Right lobe of liver (tissue), 6 donors: ENCODE measurements around the gene MTHFS. TPM values are rescaled to one million over a fixed set of nuclear protein-coding genes. Genes with fewer than 3 reads are reported as not detected.
"Not testable (repeated sequence)": the region's sequence is repeated elsewhere in the genome, so short reads cannot be mapped to it uniquely, and the experiment has no call there.

Source experiments
- ATAC-seq, 4 donors: fragments of 200-7000 bp; cut with Tn5 transposase; one replicate each; pipeline ENCODE4 v1.9.1; 2020; ENCODE audit warnings: mild to moderate bottlenecking in 4 of 4, moderate library complexity in 4 of 4
- DNase-seq, 3 donors: peaks; one replicate each; pipeline ENCODE4 v3.0.0-alpha.2; 2020
- H3K27ac ChIP-seq, 3 donors: fragments of 200-600 bp; one replicate each; pipeline ENCODE4 v1.8.0; 2022
- H3K27me3 ChIP-seq, 2 donors: fragments of 200-600 bp; one replicate each; pipeline ENCODE4 v1.8.0; 2022
- H3K36me3 ChIP-seq, 4 donors: fragments of 200-600 bp; sonication (generic) in 1 of 4; one replicate each; pipeline versions ENCODE4 v1.5.1 to v1.8.0; 2017 to 2022; ENCODE audit warnings: control low read depth in 1 of 4
- H3K4me1 ChIP-seq, 4 donors: fragments of 200-600 bp; sonication (generic) in 1 of 4; one replicate each; pipeline versions ENCODE4 v1.5.1 to v1.8.0; 2017 to 2022; ENCODE audit warnings: control low read depth in 1 of 4
- H3K4me3 ChIP-seq, 3 donors: fragments of 200-600 bp; one replicate each; pipeline ENCODE4 v1.8.0; 2022
- H3K9me3 ChIP-seq, 4 donors: fragments of 200-600 bp; sonication (generic) in 1 of 4; one replicate each; pipeline versions ENCODE4 v1.5.1 to v1.8.0; 2017 to 2022; ENCODE audit warnings: control low read depth in 1 of 4
- POLR2A ChIP-seq: fragments of 450-650 bp; IDR thresholded peaks from one replicate; pipeline ENCODE4 v1.6.1; 2017; ENCODE audit warnings: antibody characterized with exemption, mild to moderate bottlenecking
- WGBS: methylation state at CpG from one replicate; pipeline ENCODE4 v1.1.6; 2018; ENCODE audit warnings: low coverage, low lambda C conversion rate; ENCODE audit not compliant: insufficient coverage; ENCODE audit errors: missing lambda C conversion rate; 5-methylcytosine and 5-hydroxymethylcytosine counted together
- intact Hi-C, 2 donors: fragments of 100-400 bp; cut with DNase I; formaldehyde crosslinking; loops; one replicate each; pipeline versions ENCODE4 v1.11.2 to v1.14.1; 2022
- total RNA-seq, 6 experiments: library from RNA; depleted of rRNA in 2 of 6; stranded (reverse); fragments of >200 nt in 2 of 6; fragmentation: NEBNext Ultra II Directional in 3 of 6; extraction: Animal tissue kit (Norgen Biotek cat#: 25700) in 3 of 6; gene quantifications; one replicate each; pipeline versions ENCODE4 v1.1.0 to v1.2.4, GENCODE V29; 2016 to 2023
- TF ChIP-seq, protein P1 (sequence below), 4 donors: fragments of 200-600 bp in 3 of 4; fragments of 450-650 bp in 1 of 4; IDR thresholded peaks; one replicate each; pipeline versions ENCODE4 v1.5.1 to v1.8.0; 2016 to 2022; ENCODE audit warnings: antibody characterized with exemption in 4 of 4, mild to moderate bottlenecking in 2 of 4
- donor health status: DM: no; HTN: yes; CAD: no.
- donor health status: DM: no; HTN: no; CAD: no.
- donor health status: DM: no; HTN: no; CAD: no.
- donor health status: DM: no; HTN: yes; CAD: no.
- donor health status: DM: no; HTN: yes; CAD: no.

Gene MTHFS
- total RNA-seq, 6 experiments from 2014 or later, result 82.7 to 186 (median 158) TPM

- WGBS, result 69% methylated on average over 2 of the region's 5 CpGs
- no peak overlapping the region for H3K27ac ChIP-seq
- no peak overlapping the region for H3K4me3 ChIP-seq
- H3K27me3 ChIP-seq, result no peaks in the 10 kb centered on the region
- peaks cover 0 to 4% (median 0%) of the 10 kb centered on the region in 4 donors for H3K4me1 ChIP-seq
- H3K9me3 ChIP-seq, result no peaks in the 10 kb centered on the region
- peak in 2 of 4 donors; percentile 29 to 36 for ATAC-seq
- no peaks in the 10 kb centered on the region for H3K36me3 ChIP-seq
- DNase-seq, result no peak
- TF ChIP-seq POLR2A, result no peak
- TF ChIP-seq, protein P1, sequence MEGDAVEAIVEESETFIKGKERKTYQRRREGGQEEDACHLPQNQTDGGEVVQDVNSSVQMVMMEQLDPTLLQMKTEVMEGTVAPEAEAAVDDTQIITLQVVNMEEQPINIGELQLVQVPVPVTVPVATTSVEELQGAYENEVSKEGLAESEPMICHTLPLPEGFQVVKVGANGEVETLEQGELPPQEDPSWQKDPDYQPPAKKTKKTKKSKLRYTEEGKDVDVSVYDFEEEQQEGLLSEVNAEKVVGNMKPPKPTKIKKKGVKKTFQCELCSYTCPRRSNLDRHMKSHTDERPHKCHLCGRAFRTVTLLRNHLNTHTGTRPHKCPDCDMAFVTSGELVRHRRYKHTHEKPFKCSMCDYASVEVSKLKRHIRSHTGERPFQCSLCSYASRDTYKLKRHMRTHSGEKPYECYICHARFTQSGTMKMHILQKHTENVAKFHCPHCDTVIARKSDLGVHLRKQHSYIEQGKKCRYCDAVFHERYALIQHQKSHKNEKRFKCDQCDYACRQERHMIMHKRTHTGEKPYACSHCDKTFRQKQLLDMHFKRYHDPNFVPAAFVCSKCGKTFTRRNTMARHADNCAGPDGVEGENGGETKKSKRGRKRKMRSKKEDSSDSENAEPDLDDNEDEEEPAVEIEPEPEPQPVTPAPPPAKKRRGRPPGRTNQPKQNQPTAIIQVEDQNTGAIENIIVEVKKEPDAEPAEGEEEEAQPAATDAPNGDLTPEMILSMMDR (IDR thresholded peaks at IDR 0.05), result no peak
- intact Hi-C loops, result no loop called here
Observed at GRCh38 chr15:79930516-79930915, 33.7 kb upstream of the MTHFS start.

- Histone ChIP-seq H3K4me3 (no peak overlapping the region), H3K27me3 (no peaks in the 10 kb centered on the region), H3K36me3 (no peaks in the 10 kb centered on the region), H3K9me3 (no peaks in the 10 kb centered on the region), H3K27ac (no peak overlapping the region), H3K4me1 (peaks cover 0 to 5% (median 0%) of the 10 kb centered on the region in 4 donors)
- ATAC-seq (no peak), DNase-seq (no peak)
- TF ChIP-seq POLR2A, result no peak
- TF ChIP-seq, protein P1 (IDR thresholded peaks at IDR 0.05), result no peak
- 90% methylated on average over 2 of the region's 2 CpGs for WGBS
- intact Hi-C loops, result no loop called here
Observed at GRCh38 chr15:79929412-79929811, 32.6 kb upstream of the MTHFS start.

- H3K27me3 ChIP-seq, DNase-seq, ATAC-seq, H3K9me3 ChIP-seq, H3K4me1 ChIP-seq, H3K4me3 ChIP-seq, H3K27ac ChIP-seq, H3K36me3 ChIP-seq, intact Hi-C loops: not testable (repeated sequence)
- WGBS, result no CpG with 5 or more reads among the region's 36 CpGs
Observed at GRCh38 chr15:79926116-79926515, 29.3 kb upstream of the MTHFS start.

DNA sequence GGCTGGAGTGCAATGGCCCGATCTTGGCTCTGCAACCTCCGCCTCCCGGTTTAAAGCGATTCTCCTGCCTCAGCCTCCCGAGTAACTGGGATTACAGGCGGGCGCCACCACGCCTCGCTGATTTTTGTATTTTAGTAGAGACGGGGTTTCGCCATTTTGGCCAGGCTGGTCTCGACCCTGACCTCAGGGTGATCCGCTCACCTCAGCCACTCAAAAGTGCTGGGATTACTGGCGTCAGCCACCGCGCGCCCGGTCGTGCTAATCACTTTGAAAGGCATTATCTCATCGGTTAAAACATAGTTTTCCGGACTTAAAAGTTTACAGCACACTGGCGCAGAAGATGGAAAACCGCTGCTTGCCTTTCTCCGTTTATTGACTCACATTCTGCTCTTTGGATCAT is 27.6 kb upstream of the MTHFS start:
- DNase-seq, result no peak

GRCh38 chr15:79923515-79924169 is 26.8 kb upstream of the MTHFS start:
- H3K4me3 ChIP-seq, result peak overlapping the region; percentile 80 to 86 (median 83)
- no peaks in the 10 kb centered on the region for H3K9me3 ChIP-seq
- DNase-seq (peak; percentile 98 to 99 (median 99)), ATAC-seq (peak; percentile 97 to 99 (median 98))
- peaks cover 0 to 5% (median 0%) of the 10 kb centered on the region in 4 donors for H3K4me1 ChIP-seq
- 0% methylated on average over 15 of the region's 68 CpGs for WGBS
- TF ChIP-seq, protein P1 (IDR thresholded peaks at IDR 0.05), result no peak
- peak; percentile 88 for TF ChIP-seq POLR2A
- intact Hi-C loops, result no loop called here
- peak overlapping the region; percentile 91 to 96 (median 96) for H3K27ac ChIP-seq
- peaks cover 0 to 11% (median 0%) of the 10 kb centered on the region in 4 donors for H3K36me3 ChIP-seq
- H3K27me3 ChIP-seq, result no peaks in the 10 kb centered on the region

More for the DNA sequence above, 27.6 kb upstream of the MTHFS start:
- Histone ChIP-seq H3K9me3 (no peaks in the 10 kb centered on the region), H3K36me3 (peaks cover 0 to 10% (median 0%) of the 10 kb centered on the region in 4 donors), H3K4me3 (peak overlapping the region; percentile 80 to 86 (median 83)), H3K4me1 (peaks cover 0 to 5% (median 0%) of the 10 kb centered on the region in 4 donors), H3K27me3 (no peaks in the 10 kb centered on the region), H3K27ac (peak overlapping the region; percentile 73 to 96 (median 91))
- WGBS, result 83% methylated on average over 17 of the region's 24 CpGs
- TF ChIP-seq, protein P1 (IDR thresholded peaks at IDR 0.05), result no peak
- TF ChIP-seq POLR2A, result no peak
- intact Hi-C loops, result no loop called here
- no peak for ATAC-seq
